Measurements from ENCODE around the gene BICD1. TPM values are rescaled to one million over a fixed set of nuclear protein-coding genes. Genes with fewer than 3 reads are reported as not detected.

The BICD1 gene
- total RNA-seq, 2 donors from 2014 or later, result 15.1 to 18.4 TPM

DNA sequence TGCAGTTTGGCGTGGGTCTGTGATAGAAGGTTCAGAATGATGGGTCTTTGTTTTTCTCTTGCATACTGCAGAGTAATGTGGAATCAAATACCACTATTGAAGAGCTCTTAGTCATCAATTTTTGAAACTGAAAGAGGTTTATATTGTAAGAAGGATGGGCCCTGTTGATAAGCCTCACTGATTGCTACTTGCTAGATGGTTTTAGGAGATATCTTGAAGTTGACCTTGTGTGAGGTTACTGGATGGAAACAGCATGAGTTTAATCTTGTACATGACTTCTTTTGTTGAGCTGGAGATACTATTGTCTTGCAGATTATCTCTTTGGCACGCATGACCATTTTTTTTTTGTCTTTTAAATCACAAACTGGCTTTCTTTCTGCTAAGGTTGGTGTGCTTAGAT lies 13.8 kb downstream of the BICD1 start:
- peak; percentile 37 to 73 for ATAC-seq
- DNase-seq (ENCODE audit: low spot score in 2 of 2), result no peak
- H3K36me3 Mint-ChIP-seq, result no peaks in the 10 kb centered on the region
- H3K27ac Mint-ChIP-seq, result no peak overlapping the region
- H3K9me3 Mint-ChIP-seq, result no peaks in the 10 kb centered on the region

GRCh38 chr12:32124637-32125036 lies 18.0 kb downstream of the BICD1 start:
- H3K36me3 Mint-ChIP-seq, result no peaks in the 10 kb centered on the region
- ATAC-seq, result no peak
- no peak overlapping the region for H3K27ac Mint-ChIP-seq
- no peaks in the 10 kb centered on the region for H3K9me3 Mint-ChIP-seq
- DNase-seq (ENCODE audit: low spot score in 2 of 2), result no peak

- Mint-ChIP-seq H3K27ac (no peak overlapping the region), H3K9me3 (no peaks in the 10 kb centered on the region), H3K36me3 (no peaks in the 10 kb centered on the region)
- ATAC-seq (peak in 1 of 2 donors; percentile 63), DNase-seq (ENCODE audit: low spot score in 2 of 2) (no peak)
Measured at GRCh38 chr12:32125455-32126084, 18.9 kb downstream of the BICD1 start.

DNA sequence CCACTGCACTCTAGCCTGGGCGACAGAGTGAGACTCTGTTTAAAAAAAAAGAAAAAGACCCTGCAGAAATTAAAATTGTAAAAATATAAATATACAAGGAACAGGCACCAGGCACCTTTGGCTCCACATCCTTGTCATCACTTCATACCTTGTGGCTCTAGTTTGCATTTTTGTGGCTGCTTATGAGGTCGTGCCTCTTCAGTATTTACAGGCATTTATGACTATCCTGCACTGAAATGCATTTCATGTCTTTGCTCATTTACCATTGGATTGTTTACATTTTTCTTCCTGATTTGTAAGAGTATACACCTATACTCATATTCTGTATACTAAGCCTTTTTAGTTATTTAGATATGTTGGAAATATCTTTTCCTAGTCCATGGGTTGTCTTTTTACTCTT lies 20.1 kb downstream of the BICD1 start:
- ATAC-seq (no peak), DNase-seq (ENCODE audit: low spot score in 2 of 2) (no peak)
- no peaks in the 10 kb centered on the region for H3K9me3 Mint-ChIP-seq
- H3K27ac Mint-ChIP-seq, result no peak overlapping the region
- H3K36me3 Mint-ChIP-seq, result no peaks in the 10 kb centered on the region

DNA sequence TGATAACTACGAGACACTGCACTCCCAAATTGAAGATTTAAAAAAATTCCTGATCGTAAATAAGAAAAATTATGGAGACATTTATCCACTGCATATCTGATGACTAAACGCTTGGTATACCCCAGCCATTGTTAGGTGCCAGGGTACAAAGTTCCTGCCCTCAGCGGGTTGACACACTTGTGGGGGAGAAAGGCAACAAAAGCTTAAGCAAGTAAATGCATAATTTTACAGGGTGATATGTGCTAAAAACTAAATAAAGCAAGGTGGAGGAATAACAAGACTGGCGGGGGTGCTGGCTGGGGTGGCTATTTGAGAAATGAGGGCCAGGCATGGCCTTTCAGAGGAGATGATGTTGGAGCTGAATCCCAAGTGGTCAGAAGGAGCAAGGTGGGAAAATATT lies 25.0 kb downstream of the BICD1 start:
- no peak for DNase-seq (ENCODE audit: low spot score in 2 of 2)
- no peaks in the 10 kb centered on the region for H3K36me3 Mint-ChIP-seq
- no peaks in the 10 kb centered on the region for H3K9me3 Mint-ChIP-seq
- no peak for ATAC-seq
- no peak overlapping the region for H3K27ac Mint-ChIP-seq

- ATAC-seq (peak; percentile 95), DNase-seq (ENCODE audit: low spot score in 2 of 2) (peak; percentile 60 to 73)
- Mint-ChIP-seq H3K36me3 (no peaks in the 10 kb centered on the region), H3K9me3 (no peaks in the 10 kb centered on the region), H3K27ac (peak overlapping the region; percentile 82 to 92)
Measured at GRCh38 chr12:32134101-32134888, 27.6 kb downstream of the BICD1 start.

GRCh38 chr12:32135967-32136366 lies 29.3 kb downstream of the BICD1 start:
- Mint-ChIP-seq H3K36me3 (no peaks in the 10 kb centered on the region), H3K9me3 (no peaks in the 10 kb centered on the region), H3K27ac (peak overlapping the region in 1 of 2 donors; percentile 92)
- DNase-seq (ENCODE audit: low spot score in 2 of 2), result no peak
- no peak for ATAC-seq

DNA sequence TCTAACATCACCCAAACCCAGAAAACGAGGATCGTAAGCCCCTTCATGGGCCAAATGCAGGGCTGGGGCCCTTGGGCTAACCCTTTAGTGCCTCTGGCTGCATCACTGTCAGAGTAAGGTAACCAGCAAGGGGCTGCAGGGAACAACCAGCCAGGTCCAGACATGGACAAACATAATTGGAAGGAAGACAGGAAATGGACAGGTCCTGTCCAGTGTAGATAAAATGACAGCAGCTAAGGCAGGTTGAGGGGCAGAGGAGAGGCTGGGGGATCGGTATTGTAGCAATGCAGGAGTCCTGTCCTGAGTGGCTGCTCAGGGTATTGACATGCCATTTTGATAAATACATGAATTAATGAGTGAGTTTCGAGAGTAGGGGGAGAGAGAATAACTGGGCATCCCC lies 29.8 kb downstream of the BICD1 start:
- no peaks in the 10 kb centered on the region for H3K9me3 Mint-ChIP-seq
- no peak for DNase-seq (ENCODE audit: low spot score in 2 of 2)
- no peak for ATAC-seq
- H3K36me3 Mint-ChIP-seq, result no peaks in the 10 kb centered on the region
- H3K27ac Mint-ChIP-seq, result no peak overlapping the region

DNA sequence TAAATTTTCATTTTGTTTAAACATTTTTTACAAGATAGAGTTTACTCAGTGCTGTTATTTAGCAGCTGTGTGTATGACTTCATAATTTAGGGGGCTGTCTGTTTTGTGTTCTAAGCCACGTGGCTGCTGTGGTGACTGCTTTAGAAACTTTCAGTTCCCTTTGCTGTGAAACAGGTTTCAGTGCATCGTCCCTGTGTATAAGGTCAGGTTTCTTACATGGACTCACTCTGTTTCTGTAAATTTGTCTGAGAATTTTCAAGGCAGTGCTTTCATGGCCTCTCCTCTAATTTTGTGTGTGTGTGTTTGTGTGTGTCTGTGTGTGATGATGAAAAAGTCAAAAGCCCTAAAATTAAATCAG lies 32.4 kb downstream of the BICD1 start:
- no peaks in the 10 kb centered on the region for H3K9me3 Mint-ChIP-seq
- peak in 1 of 2 donors; percentile 23 for DNase-seq (ENCODE audit: low spot score in 2 of 2)
- peak; percentile 48 to 70 for ATAC-seq
- no peaks in the 10 kb centered on the region for H3K36me3 Mint-ChIP-seq
- H3K27ac Mint-ChIP-seq, result peak overlapping the region in 1 of 2 donors; percentile 76

- Mint-ChIP-seq H3K27ac (no peak overlapping the region), H3K36me3 (no peaks in the 10 kb centered on the region), H3K9me3 (no peaks in the 10 kb centered on the region)
- DNase-seq (ENCODE audit: low spot score in 2 of 2), result no peak
- ATAC-seq, result no peak
Measured at GRCh38 chr12:32140877-32141276, 34.2 kb downstream of the BICD1 start.

DNA sequence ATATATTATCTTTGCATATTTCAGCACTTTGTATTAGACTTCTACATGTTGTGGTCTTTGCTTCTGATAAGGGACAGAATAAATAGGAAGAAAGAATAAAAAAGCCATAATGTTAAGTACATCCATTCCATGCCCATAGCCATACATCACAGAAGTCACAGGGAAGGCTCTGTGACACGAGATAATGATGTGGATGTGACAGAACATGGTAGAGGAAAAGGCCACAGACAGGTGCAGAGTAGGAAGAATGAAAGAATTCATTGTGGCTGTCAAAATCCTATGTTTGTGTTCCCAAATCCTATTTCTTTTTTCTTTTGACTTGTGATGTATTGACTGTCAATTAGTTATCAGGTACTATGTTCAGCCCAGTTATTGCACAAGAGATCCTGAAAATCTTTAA lies 38.4 kb downstream of the BICD1 start:
- ATAC-seq, result no peak
- H3K36me3 Mint-ChIP-seq, result no peaks in the 10 kb centered on the region
- H3K9me3 Mint-ChIP-seq, result no peaks in the 10 kb centered on the region
- DNase-seq (ENCODE audit: low spot score in 2 of 2), result no peak
- no peak overlapping the region for H3K27ac Mint-ChIP-seq

GRCh38 chr12:32146074-32146873 lies 39.6 kb downstream of the BICD1 start:
- DNase-seq (ENCODE audit: low spot score in 2 of 2) (no peak), ATAC-seq (peak in 1 of 2 donors; percentile 70)
- Mint-ChIP-seq H3K36me3 (no peaks in the 10 kb centered on the region), H3K27ac (no peak overlapping the region), H3K9me3 (no peaks in the 10 kb centered on the region)

GRCh38 chr12:32148372-32148771 lies 41.7 kb downstream of the BICD1 start:
- no peaks in the 10 kb centered on the region for H3K36me3 Mint-ChIP-seq
- H3K27ac Mint-ChIP-seq, result no peak overlapping the region
- DNase-seq (ENCODE audit: low spot score in 2 of 2) (no peak), ATAC-seq (no peak)
- H3K9me3 Mint-ChIP-seq, result no peaks in the 10 kb centered on the region

DNA sequence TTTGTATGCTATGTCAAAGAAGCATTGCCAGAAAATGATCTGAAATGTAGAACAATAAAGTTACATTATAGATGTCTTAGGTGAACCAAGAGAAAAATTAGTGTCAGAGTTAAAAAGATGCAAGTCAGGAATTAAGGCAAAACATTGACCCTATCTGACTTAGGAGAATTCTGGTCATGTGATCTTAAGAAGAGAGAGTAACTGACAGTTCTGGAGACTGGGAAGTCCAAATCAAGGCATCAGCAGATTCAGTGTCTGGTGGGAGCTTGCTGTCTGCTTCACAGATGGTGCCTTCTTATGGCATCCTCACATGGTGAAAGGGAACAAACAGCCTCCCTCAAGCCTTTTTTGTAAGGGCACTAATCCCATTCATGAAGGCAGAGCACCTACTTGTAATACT lies 42.8 kb downstream of the BICD1 start:
- no peaks in the 10 kb centered on the region for H3K36me3 Mint-ChIP-seq
- H3K9me3 Mint-ChIP-seq, result no peaks in the 10 kb centered on the region
- ATAC-seq, result no peak
- H3K27ac Mint-ChIP-seq, result no peak overlapping the region
- DNase-seq (ENCODE audit: low spot score in 2 of 2), result no peak

DNA sequence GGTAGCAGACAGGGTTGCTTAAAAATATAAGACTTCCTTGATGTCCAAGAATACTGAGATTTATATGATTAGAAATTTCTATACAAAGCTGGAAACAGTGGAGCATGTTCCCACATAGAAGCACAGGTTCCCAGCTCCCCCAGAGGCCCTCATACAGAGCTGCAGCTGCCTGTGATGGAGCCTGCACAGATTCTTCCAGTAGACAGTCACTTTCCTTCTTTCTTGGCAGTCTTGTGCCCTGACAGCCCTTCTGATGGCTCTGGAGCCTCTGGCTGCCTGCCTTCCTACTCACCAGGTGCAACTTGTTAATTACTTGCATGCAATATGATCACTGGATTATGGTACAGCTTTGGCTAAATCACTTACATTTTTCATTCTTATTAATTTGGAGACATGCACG lies 44.4 kb downstream of the BICD1 start:
- no peak for DNase-seq (ENCODE audit: low spot score in 2 of 2)
- no peak for ATAC-seq
- Mint-ChIP-seq H3K9me3 (no peaks in the 10 kb centered on the region), H3K27ac (no peak overlapping the region), H3K36me3 (no peaks in the 10 kb centered on the region)

DNA sequence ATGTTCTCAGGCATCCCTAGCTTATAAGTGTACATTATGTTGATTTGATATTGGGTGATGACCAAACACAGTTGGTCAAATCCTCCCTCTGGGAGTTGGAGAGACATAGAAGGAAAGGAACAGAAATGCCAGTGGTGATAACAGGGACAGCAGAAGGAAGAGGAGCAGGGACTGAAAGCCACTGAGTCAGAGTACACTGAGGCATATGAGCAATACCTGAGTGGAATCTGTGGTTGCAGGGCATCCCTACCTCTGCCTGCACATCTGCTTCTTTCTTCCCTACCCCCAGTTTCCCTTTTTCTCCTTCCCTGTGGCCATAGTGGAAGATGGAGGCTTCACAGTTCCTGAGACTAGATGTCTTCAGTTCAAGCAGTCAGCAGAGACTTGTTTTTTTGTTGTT lies 44.9 kb downstream of the BICD1 start:
- no peaks in the 10 kb centered on the region for H3K36me3 Mint-ChIP-seq
- H3K27ac Mint-ChIP-seq, result no peak overlapping the region
- ATAC-seq, result peak in 1 of 2 donors; percentile 47
- DNase-seq (ENCODE audit: low spot score in 2 of 2), result no peak
- H3K9me3 Mint-ChIP-seq, result no peaks in the 10 kb centered on the region

DNA sequence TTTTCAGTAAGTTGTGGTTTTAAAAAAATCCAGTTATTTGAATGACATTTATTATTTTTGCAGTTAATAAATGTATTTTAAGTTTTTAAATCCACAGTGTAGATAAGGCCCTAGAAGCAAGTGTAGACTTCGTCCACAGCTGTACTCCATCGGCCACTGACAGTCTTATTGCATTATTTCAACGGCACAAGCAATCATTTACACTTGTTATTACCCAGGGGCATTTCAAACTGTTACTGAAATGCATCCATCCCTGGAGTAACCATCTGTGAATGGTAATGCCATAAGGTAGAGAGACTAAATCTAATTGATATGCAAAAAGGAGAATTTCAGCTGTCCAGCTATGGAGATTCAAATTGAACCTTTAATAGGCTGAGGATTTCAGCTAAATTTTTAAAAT lies 48.4 kb downstream of the BICD1 start:
- H3K36me3 Mint-ChIP-seq, result no peaks in the 10 kb centered on the region
- ATAC-seq (no peak), DNase-seq (ENCODE audit: low spot score in 2 of 2) (no peak)
- no peaks in the 10 kb centered on the region for H3K9me3 Mint-ChIP-seq
- H3K27ac Mint-ChIP-seq, result no peak overlapping the region

All from activated naive CD4-positive, alpha-beta T cell treated with anti-CD3 and anti-CD28 coated beads, Interleukin-2, amount 50 U/mL, for 72 hours (primary cell).